Esophagus muscularis mucosa (tissue), 4 donors: ENCODE results near the gene MORN5. TPM values are rescaled to one million over a fixed set of nuclear protein-coding genes. Genes with fewer than 3 reads are reported as not detected.

Source experiments
- DNase-seq: peaks from one replicate; pipeline ENCODE4 v3.0.0-alpha.2; 2017; ENCODE audit errors: extremely low spot score
- H3K27ac ChIP-seq, 4 donors: fragments of 200-600 bp; sonication (generic); replicated peaks in 1 of 4; 1 replicate in 3 of 4; 2 replicates in 1 of 4; pipeline ENCODE4 v1.5.1; 2016 to 2019; ENCODE audit warnings: mild to moderate bottlenecking in 1 of 4
- H3K27me3 ChIP-seq, 4 donors: fragments of 200-600 bp; sonication (generic); one replicate each; pipeline versions ENCODE4 v1.5.1 to v1.6.0; 2016 to 2019
- H3K36me3 ChIP-seq, 4 donors: fragments of 200-600 bp; sonication (generic); one replicate each; pipeline ENCODE4 v1.5.1; 2016 to 2019
- H3K4me1 ChIP-seq, 4 donors: fragments of 200-600 bp; sonication (generic); one replicate each; pipeline ENCODE4 v1.5.1; 2016 to 2019
- H3K4me3 ChIP-seq, 4 donors: fragments of 200-600 bp; sonication (generic); 1 replicate in 2 of 4; 2 replicates in 2 of 4; pipeline ENCODE4 v1.5.1; 2016 to 2019; ENCODE audit warnings: mild to moderate bottlenecking in 4 of 4, moderate library complexity in 1 of 4
- H3K9me3 ChIP-seq, 4 donors: fragments of 200-600 bp; sonication (generic); 1 replicate in 3 of 4; 2 replicates in 1 of 4; pipeline ENCODE4 v1.5.1; 2016 to 2019
- EP300 ChIP-seq: sonication (generic); formaldehyde crosslinking; IDR thresholded peaks from one replicate; pipeline ENCODE4 v1.6.1; 2017; ENCODE audit warnings: antibody characterized with exemption
- POLR2A ChIP-seq: fragments of 450-650 bp; IDR thresholded peaks from one replicate; pipeline ENCODE4 v1.6.1; 2017; ENCODE audit warnings: antibody characterized with exemption, moderate library complexity, mild to moderate bottlenecking, low read depth
- POLR2AphosphoS5 ChIP-seq, 2 donors: sonication (generic); formaldehyde crosslinking; IDR thresholded peaks; one replicate each; pipeline ENCODE4 v1.6.1; 2017; ENCODE audit warnings: antibody characterized with exemption in 2 of 2
- WGBS: methylation state at CpG from one replicate; pipeline ENCODE4 v1.1.5; 2018; 5-methylcytosine and 5-hydroxymethylcytosine counted together
- intact Hi-C: fragments of 100-400 bp; cut with DNase I; formaldehyde crosslinking; loops from one replicate; pipeline ENCODE4 v1.15.1; 2023
- total RNA-seq, 4 donors: library from RNA; depleted of rRNA; stranded (reverse); fragments of >200 nt; gene quantifications; one replicate each; pipeline versions ENCODE4 v1.1.0 to v1.2.1, GENCODE V29; 2016
- TF ChIP-seq, protein P1 (sequence below), 3 experiments: fragments of 200-600 bp in 2 of 3; fragments of 450-650 bp in 1 of 3; sonication (generic) in 2 of 3; IDR thresholded peaks; one replicate each; pipeline ENCODE4 v1.5.1; 2017 to 2019; ENCODE audit warnings: antibody characterized with exemption in 3 of 3, mild to moderate bottlenecking in 2 of 3, moderate library complexity in 1 of 3

MORN5 gene
- total RNA-seq, 4 donors from 2014 or later: 3.9 to 5.8 TPM; not detected in 2

- 71% methylated on average over 5 of the region's 5 CpGs for WGBS
Observed at GRCh38 chr9:122118343-122119165, 41.2 kb upstream of the MORN5 start.

DNA sequence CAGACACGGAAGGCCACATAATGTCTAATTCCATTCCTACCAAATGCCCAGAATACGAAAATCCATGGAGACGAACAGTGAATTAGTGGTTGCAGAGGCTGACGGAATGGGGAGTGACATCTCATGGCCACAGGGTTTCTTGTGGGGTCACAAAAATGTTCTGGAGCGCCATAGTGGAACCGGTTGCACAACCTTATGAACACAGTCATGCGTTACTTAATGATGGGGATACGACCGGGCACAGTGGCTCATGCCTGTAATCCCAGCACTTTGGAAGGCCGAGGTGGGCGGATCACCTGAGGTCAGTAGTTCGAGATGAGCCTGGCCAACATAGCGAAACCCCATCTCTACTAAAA lies 40.6 kb upstream of the MORN5 start:
- Histone ChIP-seq H3K4me3 (no peak overlapping the region), H3K27me3 (no peaks in the 10 kb centered on the region), H3K27ac (no peak overlapping the region), H3K4me1 (peaks cover 0 to 9% (median 2%) of the 10 kb centered on the region in 4 donors), H3K36me3 (no peaks in the 10 kb centered on the region), H3K9me3 (no peaks in the 10 kb centered on the region)
- 89% methylated on average over 13 of the region's 13 CpGs for WGBS
- intact Hi-C loops: no loop called here
- TF ChIP-seq POLR2A: no peak
- TF ChIP-seq, protein P1, sequence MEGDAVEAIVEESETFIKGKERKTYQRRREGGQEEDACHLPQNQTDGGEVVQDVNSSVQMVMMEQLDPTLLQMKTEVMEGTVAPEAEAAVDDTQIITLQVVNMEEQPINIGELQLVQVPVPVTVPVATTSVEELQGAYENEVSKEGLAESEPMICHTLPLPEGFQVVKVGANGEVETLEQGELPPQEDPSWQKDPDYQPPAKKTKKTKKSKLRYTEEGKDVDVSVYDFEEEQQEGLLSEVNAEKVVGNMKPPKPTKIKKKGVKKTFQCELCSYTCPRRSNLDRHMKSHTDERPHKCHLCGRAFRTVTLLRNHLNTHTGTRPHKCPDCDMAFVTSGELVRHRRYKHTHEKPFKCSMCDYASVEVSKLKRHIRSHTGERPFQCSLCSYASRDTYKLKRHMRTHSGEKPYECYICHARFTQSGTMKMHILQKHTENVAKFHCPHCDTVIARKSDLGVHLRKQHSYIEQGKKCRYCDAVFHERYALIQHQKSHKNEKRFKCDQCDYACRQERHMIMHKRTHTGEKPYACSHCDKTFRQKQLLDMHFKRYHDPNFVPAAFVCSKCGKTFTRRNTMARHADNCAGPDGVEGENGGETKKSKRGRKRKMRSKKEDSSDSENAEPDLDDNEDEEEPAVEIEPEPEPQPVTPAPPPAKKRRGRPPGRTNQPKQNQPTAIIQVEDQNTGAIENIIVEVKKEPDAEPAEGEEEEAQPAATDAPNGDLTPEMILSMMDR (IDR thresholded peaks at IDR 0.05): no peak
- TF ChIP-seq POLR2AphosphoS5 (IDR thresholded peaks at IDR 0.05): no peak
- DNase-seq: no peak

More at GRCh38 chr9:122118343-122119165, 41.2 kb upstream of the MORN5 start:
- H3K9me3 ChIP-seq: no peaks in the 10 kb centered on the region
- H3K27ac ChIP-seq: no peak overlapping the region
- no peaks in the 10 kb centered on the region for H3K27me3 ChIP-seq
- no peak overlapping the region for H3K4me3 ChIP-seq
- H3K36me3 ChIP-seq: no peaks in the 10 kb centered on the region
- no peak for DNase-seq
- peaks cover 0 to 9% (median 2%) of the 10 kb centered on the region in 4 donors for H3K4me1 ChIP-seq
- intact Hi-C loops: no loop called here
- TF ChIP-seq POLR2AphosphoS5 (IDR thresholded peaks at IDR 0.05): no peak
- TF ChIP-seq POLR2A: no peak
- TF ChIP-seq EP300: no peak
- TF ChIP-seq, protein P1 (IDR thresholded peaks at IDR 0.05): no peak

GRCh38 chr9:122119721-122120120 lies 40.0 kb upstream of the MORN5 start:
- no peak overlapping the region for H3K4me3 ChIP-seq
- no peak for DNase-seq
- no peak overlapping the region for H3K27ac ChIP-seq
- no peaks in the 10 kb centered on the region for H3K27me3 ChIP-seq
- no peaks in the 10 kb centered on the region for H3K36me3 ChIP-seq
- intact Hi-C loops: no loop called here
- TF ChIP-seq POLR2A (no peak), EP300 (no peak), POLR2AphosphoS5 (IDR thresholded peaks at IDR 0.05) (no peak)
- TF ChIP-seq, protein P1 (IDR thresholded peaks at IDR 0.05): no peak
- peaks cover 0 to 10% (median 2%) of the 10 kb centered on the region in 4 donors for H3K4me1 ChIP-seq
- no peaks in the 10 kb centered on the region for H3K9me3 ChIP-seq
- WGBS: 94% methylated on average over 3 of the region's 5 CpGs

DNA sequence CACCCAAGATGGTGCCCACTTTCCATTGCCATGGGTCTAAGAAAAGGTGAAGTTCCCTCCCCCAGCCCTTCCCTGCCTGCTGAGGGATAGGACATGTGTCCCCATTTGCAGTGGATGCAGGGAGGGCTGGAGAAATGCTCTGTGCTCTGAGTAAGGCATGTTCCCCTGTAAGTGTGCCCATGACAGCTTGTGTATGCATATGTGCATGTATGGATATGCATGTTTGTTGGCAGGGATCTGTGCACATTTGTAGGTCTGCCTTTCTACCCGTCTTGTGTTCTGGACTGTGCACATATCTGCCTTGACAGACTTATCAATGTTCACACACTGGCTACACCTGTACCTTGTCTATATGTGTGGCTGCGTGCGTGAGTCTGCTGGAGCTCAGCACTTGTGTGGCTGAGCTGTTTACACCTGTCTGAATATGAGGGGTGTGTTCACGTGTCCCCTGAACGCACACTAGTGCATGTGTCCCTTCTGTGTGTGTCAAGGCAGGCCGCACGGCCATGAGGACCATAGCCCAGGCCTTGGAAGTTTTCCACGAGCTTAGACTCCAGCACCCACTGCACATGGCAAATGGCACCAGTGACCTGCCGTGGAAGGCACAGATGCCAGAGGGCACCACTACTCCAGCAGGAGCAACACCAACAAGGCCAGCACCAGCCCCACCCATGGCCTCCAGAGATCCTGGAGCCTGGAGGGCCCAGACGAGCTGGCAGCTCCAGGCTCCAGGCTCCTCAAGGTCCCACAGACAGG lies 39.2 kb upstream of the MORN5 start:
- Histone ChIP-seq H3K4me1 (peaks cover 3 to 18% (median 8%) of the 10 kb centered on the region in 4 donors), H3K4me3 (no peak overlapping the region), H3K9me3 (no peaks in the 10 kb centered on the region), H3K27me3 (peaks cover 0 to 4% (median 0%) of the 10 kb centered on the region in 4 donors), H3K36me3 (no peaks in the 10 kb centered on the region), H3K27ac (no peak overlapping the region)
- intact Hi-C loops: no loop called here
- no peak for DNase-seq
- 90% methylated on average over 9 of the region's 10 CpGs for WGBS
- TF ChIP-seq POLR2A (no peak), POLR2AphosphoS5 (IDR thresholded peaks at IDR 0.05) (no peak), EP300 (no peak)
- TF ChIP-seq, protein P1 (IDR thresholded peaks at IDR 0.05): no peak
